ENCODE results near the gene BEGAIN. TPM values are rescaled to one million over a fixed set of nuclear protein-coding genes. Genes with fewer than 3 reads are reported as not detected.
"Not testable (repeated sequence)": the region's sequence is repeated elsewhere in the genome, so short reads cannot be mapped to it uniquely, and the experiment has no call there.

The BEGAIN gene
- total and polyA plus RNA-seq, 7 experiments from 2014 or later: 0.38 to 2.4 (median 1.5) TPM

- Mint-ChIP-seq H3K36me3 (peaks cover 0 to 31% (median 23%) of the 10 kb centered on the region in 5 donors), H3K9me3 (peaks cover 2 to 32% (median 11%) of the 10 kb centered on the region in 11 donors), H3K27me3 (peaks cover 0 to 16% (median 0%) of the 10 kb centered on the region in 5 donors)
- ATAC-seq; CTCF ChIA-PET; H3K4me1 ChIP-seq (ENCODE audit: control insufficient read depth in 2 of 2, insufficient read depth in 2 of 2, low read length in 2 of 2); intact Hi-C loops (cut with micrococcal nuclease); DNase-seq; POLR2A ChIA-PET; H3K36me3 ChIP-seq (ENCODE audit: control insufficient read depth in 2 of 3, insufficient read depth in 3 of 3, low read length in 3 of 3); H3K27ac ChIP-seq (ENCODE audit: low read depth, low read length); H3K4me3 ChIP-seq (ENCODE audit: low read length); H3K27ac Mint-ChIP-seq; H3K9me3 ChIP-seq (ENCODE audit: control insufficient read depth in 2 of 3, low read length in 3 of 3); H3K4me1 Mint-ChIP-seq; H3K4me3 Mint-ChIP-seq; H3K27me3 ChIP-seq (ENCODE audit: control insufficient read depth in 2 of 2, insufficient read depth in 2 of 2, low read length in 2 of 2): not testable (repeated sequence)
Observed at GRCh38 chr14:100506053-100506452, 81.2 kb downstream of the BEGAIN start.

DNA sequence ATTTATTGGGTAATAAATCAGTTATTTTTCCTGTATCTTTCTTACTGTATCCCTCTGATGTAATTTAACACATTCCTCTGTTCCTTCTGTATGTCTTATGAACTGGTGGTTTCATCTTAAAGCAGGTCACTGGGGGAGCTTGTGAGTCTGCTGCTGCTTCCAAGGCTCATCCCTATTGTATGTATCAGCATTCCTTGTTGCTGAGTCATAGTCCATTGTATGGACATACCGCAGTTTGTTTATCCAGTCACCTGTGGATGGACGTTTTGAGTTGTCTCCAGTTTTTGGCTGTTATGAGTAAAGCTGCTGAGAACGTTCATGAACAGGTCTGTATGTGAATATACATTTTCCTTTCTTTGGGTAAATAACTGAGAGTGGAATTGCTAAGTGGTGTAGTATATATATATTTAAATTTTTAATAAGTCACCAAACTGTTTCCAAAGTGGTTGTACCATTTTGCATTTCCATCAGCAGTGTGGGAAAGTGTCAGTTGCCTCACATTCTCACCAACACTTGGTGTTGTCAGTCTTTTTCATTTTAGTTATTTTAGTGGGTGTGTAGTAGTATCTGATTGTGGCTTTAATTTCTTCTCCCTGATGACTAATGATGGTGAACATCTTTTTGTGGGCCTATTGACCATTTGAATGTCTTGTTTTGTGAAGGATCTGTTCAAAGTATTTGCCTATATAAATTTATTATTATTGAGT, 82.7 kb downstream of the BEGAIN start:
- intact Hi-C loops (cut with micrococcal nuclease): no loop called here
- no peak overlapping the region for H3K27ac Mint-ChIP-seq
- ChIA-PET CTCF (no interaction called here), POLR2A (no interaction called here)
- peaks cover 2 to 32% (median 11%) of the 10 kb centered on the region in 11 donors for H3K9me3 Mint-ChIP-seq
- no peaks in the 10 kb centered on the region for H3K27me3 ChIP-seq (ENCODE audit: control insufficient read depth in 2 of 2, insufficient read depth in 2 of 2, low read length in 2 of 2)
- H3K9me3 ChIP-seq (ENCODE audit: control insufficient read depth in 2 of 3, low read length in 3 of 3): no peaks in the 10 kb centered on the region
- H3K36me3 Mint-ChIP-seq: peaks cover 0 to 31% (median 23%) of the 10 kb centered on the region in 5 donors
- no peaks in the 10 kb centered on the region for H3K36me3 ChIP-seq (ENCODE audit: control insufficient read depth in 2 of 3, insufficient read depth in 3 of 3, low read length in 3 of 3)
- H3K4me3 ChIP-seq (ENCODE audit: low read length): no peak overlapping the region
- peaks cover 0 to 4% (median 0%) of the 10 kb centered on the region in 7 donors for H3K4me1 Mint-ChIP-seq
- peaks cover 0 to 13% (median 0%) of the 10 kb centered on the region in 5 donors for H3K27me3 Mint-ChIP-seq
- no peak for ATAC-seq
- no peak for DNase-seq
- H3K4me3 Mint-ChIP-seq: no peak overlapping the region
- no peaks in the 10 kb centered on the region for H3K4me1 ChIP-seq (ENCODE audit: control insufficient read depth in 2 of 2, insufficient read depth in 2 of 2, low read length in 2 of 2)
- no peak overlapping the region for H3K27ac ChIP-seq (ENCODE audit: low read depth, low read length)

GRCh38 chr14:100503251-100503650, 84.0 kb downstream of the BEGAIN start:
- intact Hi-C loops (cut with micrococcal nuclease): no loop called here
- ChIA-PET POLR2A (no interaction called here), CTCF (no interaction called here)
- no peaks in the 10 kb centered on the region for H3K4me1 ChIP-seq (ENCODE audit: control insufficient read depth in 2 of 2, insufficient read depth in 2 of 2, low read length in 2 of 2)
- Mint-ChIP-seq H3K4me1 (peaks cover 0 to 4% (median 0%) of the 10 kb centered on the region in 7 donors), H3K27me3 (peaks cover 0 to 15% (median 0%) of the 10 kb centered on the region in 5 donors), H3K9me3 (peaks cover 2 to 32% (median 11%) of the 10 kb centered on the region in 11 donors), H3K36me3 (peaks cover 0 to 34% (median 23%) of the 10 kb centered on the region in 5 donors), H3K27ac (no peak overlapping the region), H3K4me3 (no peak overlapping the region)
- H3K27ac ChIP-seq (ENCODE audit: low read depth, low read length): no peak overlapping the region
- no peaks in the 10 kb centered on the region for H3K36me3 ChIP-seq (ENCODE audit: control insufficient read depth in 2 of 3, insufficient read depth in 3 of 3, low read length in 3 of 3)
- DNase-seq (no peak), ATAC-seq (no peak)
- no peak overlapping the region for H3K4me3 ChIP-seq (ENCODE audit: low read length)
- no peaks in the 10 kb centered on the region for H3K27me3 ChIP-seq (ENCODE audit: control insufficient read depth in 2 of 2, insufficient read depth in 2 of 2, low read length in 2 of 2)
- H3K9me3 ChIP-seq (ENCODE audit: control insufficient read depth in 2 of 3, low read length in 3 of 3): no peaks in the 10 kb centered on the region

DNA sequence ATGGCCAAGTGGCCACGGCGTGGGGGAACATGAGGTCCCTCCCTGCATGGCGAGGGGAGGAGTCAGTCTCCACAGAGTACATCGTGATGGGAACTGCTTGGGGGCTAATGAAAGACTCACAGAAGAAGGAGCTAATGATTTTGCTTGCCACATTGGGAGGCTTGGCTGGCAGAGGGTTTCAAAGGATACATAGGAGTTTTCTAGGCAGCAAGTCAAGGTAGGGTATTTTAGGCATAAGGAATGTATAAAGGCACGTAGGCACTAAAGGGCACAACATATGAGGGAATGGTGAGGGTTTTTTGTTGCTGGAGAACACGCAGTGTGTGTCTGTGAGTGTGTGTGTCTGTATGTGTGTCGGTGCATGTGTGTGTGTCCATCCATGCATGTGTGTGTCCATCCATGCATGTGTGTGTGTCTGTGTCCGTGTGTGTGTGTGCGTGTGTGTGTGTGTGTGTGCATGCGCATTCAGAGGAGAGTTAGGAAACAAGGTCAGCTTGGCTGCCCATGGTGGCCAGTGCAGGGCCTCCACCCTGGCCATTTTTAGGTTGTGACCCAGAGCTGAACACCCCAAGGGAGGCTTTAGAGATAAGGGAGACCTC, 84.5 kb downstream of the BEGAIN start:
- Mint-ChIP-seq H3K9me3 (peaks cover 2 to 32% (median 11%) of the 10 kb centered on the region in 11 donors), H3K27ac (no peak overlapping the region), H3K4me3 (no peak overlapping the region), H3K36me3 (peaks cover 0 to 30% (median 23%) of the 10 kb centered on the region in 5 donors), H3K27me3 (peaks cover 0 to 11% (median 0%) of the 10 kb centered on the region in 5 donors), H3K4me1 (peaks cover 0 to 4% (median 3%) of the 10 kb centered on the region in 7 donors)
- H3K4me3 ChIP-seq (ENCODE audit: low read length): no peak overlapping the region
- H3K9me3 ChIP-seq (ENCODE audit: control insufficient read depth in 2 of 3, low read length in 3 of 3): no peaks in the 10 kb centered on the region
- ChIA-PET CTCF (no interaction called here), POLR2A (no interaction called here)
- ATAC-seq (no peak), DNase-seq (no peak)
- intact Hi-C loops (cut with micrococcal nuclease): no loop called here
- H3K27me3 ChIP-seq (ENCODE audit: control insufficient read depth in 2 of 2, insufficient read depth in 2 of 2, low read length in 2 of 2): no peaks in the 10 kb centered on the region
- H3K36me3 ChIP-seq (ENCODE audit: control insufficient read depth in 2 of 3, insufficient read depth in 3 of 3, low read length in 3 of 3): no peaks in the 10 kb centered on the region
- H3K27ac ChIP-seq (ENCODE audit: low read depth, low read length): no peak overlapping the region
- no peaks in the 10 kb centered on the region for H3K4me1 ChIP-seq (ENCODE audit: control insufficient read depth in 2 of 2, insufficient read depth in 2 of 2, low read length in 2 of 2)

GRCh38 chr14:100500128-100500527, 87.1 kb downstream of the BEGAIN start:
- CTCF ChIA-PET: no interaction called here
- ATAC-seq: no peak
- Histone ChIP-seq H3K27me3 (ENCODE audit: control insufficient read depth in 2 of 2, insufficient read depth in 2 of 2, low read length in 2 of 2) (no peaks in the 10 kb centered on the region), H3K4me3 (ENCODE audit: low read length) (no peak overlapping the region), H3K9me3 (ENCODE audit: control insufficient read depth in 2 of 3, low read length in 3 of 3) (no peaks in the 10 kb centered on the region), H3K4me1 (ENCODE audit: control insufficient read depth in 2 of 2, insufficient read depth in 2 of 2, low read length in 2 of 2) (no peaks in the 10 kb centered on the region), H3K36me3 (ENCODE audit: control insufficient read depth in 2 of 3, insufficient read depth in 3 of 3, low read length in 3 of 3) (no peaks in the 10 kb centered on the region), H3K27ac (ENCODE audit: low read depth, low read length) (no peak overlapping the region)
- POLR2A ChIA-PET: no interaction called here
- Mint-ChIP-seq H3K27me3 (peaks cover 0 to 12% (median 0%) of the 10 kb centered on the region in 5 donors), H3K9me3 (peaks cover 0 to 18% (median 11%) of the 10 kb centered on the region in 11 donors), H3K27ac (no peak overlapping the region), H3K4me3 (no peak overlapping the region), H3K4me1 (peaks cover 0 to 4% (median 3%) of the 10 kb centered on the region in 7 donors), H3K36me3 (peaks cover 0 to 32% (median 21%) of the 10 kb centered on the region in 5 donors)
- no peak for DNase-seq
- intact Hi-C loops (cut with micrococcal nuclease): no loop called here

GRCh38 chr14:100498068-100498467, 89.1 kb downstream of the BEGAIN start:
- no peaks in the 10 kb centered on the region for H3K27me3 ChIP-seq (ENCODE audit: control insufficient read depth in 2 of 2, insufficient read depth in 2 of 2, low read length in 2 of 2)
- ATAC-seq (no peak), DNase-seq (no peak)
- intact Hi-C loops (cut with micrococcal nuclease): no loop called here
- no peak overlapping the region for H3K4me3 Mint-ChIP-seq
- POLR2A ChIA-PET: no interaction called here
- peaks cover 0 to 14% (median 0%) of the 10 kb centered on the region in 5 donors for H3K27me3 Mint-ChIP-seq
- peaks cover 0 to 7% (median 3%) of the 10 kb centered on the region in 7 donors for H3K4me1 Mint-ChIP-seq
- H3K4me1 ChIP-seq (ENCODE audit: control insufficient read depth in 2 of 2, insufficient read depth in 2 of 2, low read length in 2 of 2): no peaks in the 10 kb centered on the region
- no peaks in the 10 kb centered on the region for H3K36me3 ChIP-seq (ENCODE audit: control insufficient read depth in 2 of 3, insufficient read depth in 3 of 3, low read length in 3 of 3)
- H3K36me3 Mint-ChIP-seq: peaks cover 0 to 27% (median 12%) of the 10 kb centered on the region in 5 donors
- H3K4me3 ChIP-seq (ENCODE audit: low read length): no peak overlapping the region
- H3K27ac Mint-ChIP-seq: no peak overlapping the region
- H3K27ac ChIP-seq (ENCODE audit: low read depth, low read length): no peak overlapping the region
- CTCF ChIA-PET: no interaction called here
- no peaks in the 10 kb centered on the region for H3K9me3 ChIP-seq (ENCODE audit: control insufficient read depth in 2 of 3, low read length in 3 of 3)
- H3K9me3 Mint-ChIP-seq: peaks cover 0 to 8% (median 0%) of the 10 kb centered on the region in 11 donors

All from naive thymus-derived CD4-positive, alpha-beta T cell (primary cell).